Astrocyte of the spinal cord (primary cell): ENCODE data around the gene NPB.

ENCODE experiments used
- DNase-seq: peaks from one replicate; pipeline ENCODE4 v3.0.0; 2011; ENCODE audit warnings: low read depth, low spot score
- H3K4me3 ChIP-seq: 2 replicates; pipeline ENCODE4 v1.5.1; 2011; ENCODE audit warnings: low read depth, mild to moderate bottlenecking, low read length, moderate library complexity
- in situ Hi-C: cut with HindIII; loops from 2 replicates; pipeline ENCODE4 v1.10.0; 2017; ENCODE audit warnings: low sequenced_read_pairs
- TF ChIP-seq, protein P1 (sequence below): IDR thresholded peaks from 2 replicates; pipeline ENCODE4 v1.5.1; 2012; ENCODE audit warnings: low read depth, mild to moderate bottlenecking, low read length, inconsistent platforms

The NPB gene

DNA sequence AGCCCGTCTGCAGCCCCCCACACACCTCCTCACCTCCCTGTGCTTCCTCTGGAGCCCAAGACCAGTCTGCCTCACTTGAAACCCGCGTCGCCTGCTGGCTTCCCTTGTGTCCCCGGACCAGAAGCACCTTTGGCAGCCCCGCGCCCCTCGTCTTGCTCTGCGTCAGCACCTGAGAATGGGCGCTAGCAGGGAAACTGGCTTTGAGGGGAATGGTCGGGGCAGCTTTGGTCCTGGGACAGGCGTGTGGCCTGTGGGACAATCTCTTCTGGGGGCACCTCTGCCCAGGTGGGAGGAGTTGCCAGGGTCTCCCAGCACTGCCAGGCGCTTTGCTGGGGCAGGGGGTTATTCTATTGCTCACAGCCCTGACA is 29.1 kb downstream of the NPB start:
- DNase-seq, result no peak
- in situ Hi-C loops, result no loop called here
- TF ChIP-seq, protein P1, sequence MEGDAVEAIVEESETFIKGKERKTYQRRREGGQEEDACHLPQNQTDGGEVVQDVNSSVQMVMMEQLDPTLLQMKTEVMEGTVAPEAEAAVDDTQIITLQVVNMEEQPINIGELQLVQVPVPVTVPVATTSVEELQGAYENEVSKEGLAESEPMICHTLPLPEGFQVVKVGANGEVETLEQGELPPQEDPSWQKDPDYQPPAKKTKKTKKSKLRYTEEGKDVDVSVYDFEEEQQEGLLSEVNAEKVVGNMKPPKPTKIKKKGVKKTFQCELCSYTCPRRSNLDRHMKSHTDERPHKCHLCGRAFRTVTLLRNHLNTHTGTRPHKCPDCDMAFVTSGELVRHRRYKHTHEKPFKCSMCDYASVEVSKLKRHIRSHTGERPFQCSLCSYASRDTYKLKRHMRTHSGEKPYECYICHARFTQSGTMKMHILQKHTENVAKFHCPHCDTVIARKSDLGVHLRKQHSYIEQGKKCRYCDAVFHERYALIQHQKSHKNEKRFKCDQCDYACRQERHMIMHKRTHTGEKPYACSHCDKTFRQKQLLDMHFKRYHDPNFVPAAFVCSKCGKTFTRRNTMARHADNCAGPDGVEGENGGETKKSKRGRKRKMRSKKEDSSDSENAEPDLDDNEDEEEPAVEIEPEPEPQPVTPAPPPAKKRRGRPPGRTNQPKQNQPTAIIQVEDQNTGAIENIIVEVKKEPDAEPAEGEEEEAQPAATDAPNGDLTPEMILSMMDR, result no peak
- no peak overlapping the region for H3K4me3 ChIP-seq

GRCh38 chr17:81931557-81932332 is 29.7 kb downstream of the NPB start:
- no peak for DNase-seq
- no peak overlapping the region for H3K4me3 ChIP-seq
- in situ Hi-C loops, result no loop called here
- TF ChIP-seq, protein P1, result no peak

- in situ Hi-C loops, result no loop called here
- TF ChIP-seq, protein P1, result no peak
Measured at GRCh38 chr17:81932333-81932983, 30.4 kb downstream of the NPB start.

GRCh38 chr17:81933178-81933699 is 31.2 kb downstream of the NPB start:
- no peak overlapping the region for H3K4me3 ChIP-seq
- in situ Hi-C loops, result no loop called here
- no peak for DNase-seq

More at GRCh38 chr17:81932333-81932983, 30.4 kb downstream of the NPB start:
- DNase-seq, result no peak
- H3K4me3 ChIP-seq, result no peak overlapping the region

GRCh38 chr17:81934098-81934757 is 32.2 kb downstream of the NPB start:
- TF ChIP-seq, protein P1, result no peak
- no peak overlapping the region for H3K4me3 ChIP-seq
- in situ Hi-C loops, result no loop called here
- no peak for DNase-seq

More at GRCh38 chr17:81933178-81933699, 31.2 kb downstream of the NPB start:
- TF ChIP-seq, protein P1, result no peak

DNA sequence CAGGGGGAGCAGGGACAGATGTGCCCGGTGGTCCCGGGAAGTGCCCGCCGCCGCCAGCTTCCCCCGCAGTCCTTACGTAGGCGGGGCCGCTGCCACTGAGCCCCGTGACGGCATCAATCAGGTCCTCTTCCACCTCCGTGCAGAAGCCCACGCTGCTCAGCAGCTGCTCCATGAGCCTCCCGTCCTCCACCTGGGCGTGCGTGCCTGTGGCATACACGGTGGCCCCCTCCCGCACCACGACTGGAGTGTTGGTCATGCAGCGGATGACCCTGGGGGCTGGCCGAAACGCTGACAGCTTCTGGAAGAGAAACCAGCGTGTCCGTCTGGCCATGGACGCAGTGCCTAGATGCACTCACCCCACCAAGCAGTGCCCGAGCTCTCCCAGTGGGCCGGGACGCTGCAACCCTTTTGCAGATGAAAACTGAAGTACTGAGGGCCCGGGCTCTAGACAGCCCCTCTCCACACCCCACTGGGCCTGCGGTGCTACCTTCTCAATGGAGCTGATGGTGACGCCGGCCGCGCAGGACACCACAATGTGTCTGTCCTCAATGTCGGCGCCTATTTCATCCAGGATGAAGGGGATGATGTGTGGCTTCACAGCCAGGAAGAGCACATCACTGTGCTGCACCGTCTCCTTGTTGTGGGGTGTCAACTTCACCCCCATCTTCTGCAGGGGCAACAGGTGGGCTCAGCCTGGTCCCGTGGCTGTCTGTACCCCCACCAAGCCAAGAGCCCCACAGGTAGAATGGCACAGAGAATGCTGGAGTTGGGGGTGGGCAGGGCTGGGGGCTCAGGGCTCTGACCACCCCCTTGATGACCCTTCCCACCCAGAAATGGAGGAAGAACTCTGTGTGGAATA is 33.0 kb downstream of the NPB start:
- H3K4me3 ChIP-seq, result no peak overlapping the region
- no peak for DNase-seq
- in situ Hi-C loops, result no loop called here

More for the DNA sequence above, 33.0 kb downstream of the NPB start:
- TF ChIP-seq, protein P1, result no peak
